Right lobe of liver (tissue), 6 donors: ENCODE data around the gene CAMTA1. TPM values are rescaled to one million over a fixed set of nuclear protein-coding genes. Genes with fewer than 3 reads are reported as not detected.
A peak's percentile ranks its signal among the peaks of the same experiment; 100 is the strongest.

Experiments
- ATAC-seq, 4 donors: fragments of 200-7000 bp; cut with Tn5 transposase; one replicate each; pipeline ENCODE4 v1.9.1; 2020; ENCODE audit warnings: mild to moderate bottlenecking in 4 of 4, moderate library complexity in 4 of 4
- DNase-seq, 3 donors: peaks; one replicate each; pipeline ENCODE4 v3.0.0-alpha.2; 2020
- H3K27ac ChIP-seq, 3 donors: fragments of 200-600 bp; one replicate each; pipeline ENCODE4 v1.8.0; 2022
- H3K27me3 ChIP-seq, 2 donors: fragments of 200-600 bp; one replicate each; pipeline ENCODE4 v1.8.0; 2022
- H3K36me3 ChIP-seq, 4 donors: fragments of 200-600 bp; sonication (generic) in 1 of 4; one replicate each; pipeline versions ENCODE4 v1.5.1 to v1.8.0; 2017 to 2022; ENCODE audit warnings: control low read depth in 1 of 4
- H3K4me1 ChIP-seq, 4 donors: fragments of 200-600 bp; sonication (generic) in 1 of 4; one replicate each; pipeline versions ENCODE4 v1.5.1 to v1.8.0; 2017 to 2022; ENCODE audit warnings: control low read depth in 1 of 4
- H3K4me3 ChIP-seq, 3 donors: fragments of 200-600 bp; one replicate each; pipeline ENCODE4 v1.8.0; 2022
- H3K9me3 ChIP-seq, 4 donors: fragments of 200-600 bp; sonication (generic) in 1 of 4; one replicate each; pipeline versions ENCODE4 v1.5.1 to v1.8.0; 2017 to 2022; ENCODE audit warnings: control low read depth in 1 of 4
- CTCF ChIP-seq, 4 donors: fragments of 200-600 bp in 3 of 4; fragments of 450-650 bp in 1 of 4; IDR thresholded peaks; one replicate each; pipeline versions ENCODE4 v1.5.1 to v1.8.0; 2016 to 2022; ENCODE audit warnings: antibody characterized with exemption in 4 of 4, mild to moderate bottlenecking in 2 of 4
- POLR2A ChIP-seq: fragments of 450-650 bp; IDR thresholded peaks from one replicate; pipeline ENCODE4 v1.6.1; 2017; ENCODE audit warnings: antibody characterized with exemption, mild to moderate bottlenecking
- WGBS: methylation state at CpG from one replicate; pipeline ENCODE4 v1.1.6; 2018; ENCODE audit warnings: low coverage, low lambda C conversion rate; ENCODE audit not compliant: insufficient coverage; ENCODE audit errors: missing lambda C conversion rate; 5-methylcytosine and 5-hydroxymethylcytosine counted together
- intact Hi-C, 2 donors: fragments of 100-400 bp; cut with DNase I; formaldehyde crosslinking; loops; one replicate each; pipeline versions ENCODE4 v1.11.2 to v1.14.1; 2022
- total RNA-seq, 6 experiments: library from RNA; depleted of rRNA in 2 of 6; stranded (reverse); fragments of >200 nt in 2 of 6; fragmentation: NEBNext Ultra II Directional in 3 of 6; extraction: Animal tissue kit (Norgen Biotek cat#: 25700) in 3 of 6; gene quantifications; one replicate each; pipeline versions ENCODE4 v1.1.0 to v1.2.4, GENCODE V29; 2016 to 2023
- donor health status: DM: no; HTN: yes; CAD: no.
- donor health status: DM: no; HTN: no; CAD: no.
- donor health status: DM: no; HTN: no; CAD: no.
- donor health status: DM: no; HTN: yes; CAD: no.
- donor health status: DM: no; HTN: yes; CAD: no.

Gene CAMTA1
- total RNA-seq, 6 experiments from 2014 or later, result 32.3 to 49.4 (median 37.2) TPM

GRCh38 chr1:7345516-7345915 lies 560.3 kb downstream of the CAMTA1 start:
- H3K4me1 ChIP-seq, result peaks cover 0 to 10% (median 4%) of the 10 kb centered on the region in 4 donors
- WGBS, result 88% methylated on average over 3 of the region's 3 CpGs
- no peaks in the 10 kb centered on the region for H3K9me3 ChIP-seq
- TF ChIP-seq CTCF (IDR thresholded peaks at IDR 0.05) (no peak), POLR2A (no peak)
- no peak overlapping the region for H3K4me3 ChIP-seq
- intact Hi-C loops, result no loop called here
- H3K27me3 ChIP-seq, result no peaks in the 10 kb centered on the region
- H3K36me3 ChIP-seq, result no peaks in the 10 kb centered on the region
- no peak for ATAC-seq
- no peak overlapping the region for H3K27ac ChIP-seq
- DNase-seq, result no peak

GRCh38 chr1:7346070-7346596 lies 560.9 kb downstream of the CAMTA1 start:
- TF ChIP-seq POLR2A (no peak), CTCF (IDR thresholded peaks at IDR 0.05) (no peak)
- intact Hi-C loops, result no loop called here
- Histone ChIP-seq H3K36me3 (no peaks in the 10 kb centered on the region), H3K9me3 (no peaks in the 10 kb centered on the region), H3K27ac (peak overlapping the region in 1 of 3 donors; percentile 27), H3K27me3 (no peaks in the 10 kb centered on the region), H3K4me1 (peaks cover 0 to 10% (median 4%) of the 10 kb centered on the region in 4 donors), H3K4me3 (no peak overlapping the region)
- ATAC-seq, result no peak
- 80% methylated on average over 1 of the region's 3 CpGs for WGBS
- no peak for DNase-seq

GRCh38 chr1:7346600-7347570 lies 561.6 kb downstream of the CAMTA1 start:
- Histone ChIP-seq H3K27ac (peak overlapping the region in 1 of 3 donors; percentile 27), H3K27me3 (no peaks in the 10 kb centered on the region), H3K4me3 (no peak overlapping the region), H3K9me3 (no peaks in the 10 kb centered on the region), H3K4me1 (peaks cover 0 to 10% (median 4%) of the 10 kb centered on the region in 4 donors), H3K36me3 (no peaks in the 10 kb centered on the region)
- intact Hi-C loops, result no loop called here
- ATAC-seq (peak; percentile 97 to 100 (median 99)), DNase-seq (peak; percentile 78 to 87 (median 86))
- TF ChIP-seq POLR2A, result no peak
- no peak for TF ChIP-seq CTCF (IDR thresholded peaks at IDR 0.05)
- WGBS, result 58% methylated on average over 11 of the region's 24 CpGs

- Histone ChIP-seq H3K27ac (no peak overlapping the region), H3K4me1 (peaks cover 0 to 10% (median 4%) of the 10 kb centered on the region in 4 donors), H3K4me3 (no peak overlapping the region), H3K36me3 (no peaks in the 10 kb centered on the region), H3K9me3 (no peaks in the 10 kb centered on the region), H3K27me3 (no peaks in the 10 kb centered on the region)
- ATAC-seq (no peak), DNase-seq (no peak)
- no peak for TF ChIP-seq CTCF (IDR thresholded peaks at IDR 0.05)
- no peak for TF ChIP-seq POLR2A
- WGBS, result 68% methylated on average over 8 of the region's 10 CpGs
- intact Hi-C loops, result no loop called here
Measured at GRCh38 chr1:7348073-7348472, 562.8 kb downstream of the CAMTA1 start.
